ENCODE data around the gene CAPG.

DNA sequence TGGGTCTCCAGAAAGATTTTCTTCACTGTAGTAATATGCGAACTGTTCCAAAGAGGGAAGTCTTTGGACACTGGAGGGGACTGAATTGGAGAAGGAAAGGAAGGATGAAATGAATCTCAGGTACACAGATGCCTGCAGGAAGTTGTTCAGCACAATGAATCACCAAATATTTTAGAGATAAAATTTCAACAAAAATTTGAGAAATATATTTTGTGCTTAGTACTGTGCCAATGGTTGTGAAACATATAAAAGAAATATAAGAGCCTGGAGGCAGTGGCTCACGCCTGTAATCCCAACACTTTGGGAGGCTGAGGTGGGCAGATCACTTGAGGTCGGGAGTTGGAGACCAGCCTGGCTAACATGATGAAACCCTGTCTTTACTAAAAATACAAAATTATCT is 52.4 kb downstream of the CAPG start:
- no peak for TF ChIP-seq GATA2 (IDR thresholded peaks at IDR 0.05; ENCODE audit: low read depth, low read length)
- TF ChIP-seq GATA3 (IDR thresholded peaks at IDR 0.05; ENCODE audit: low read depth, low read length) = no peak
